Nephron progenitor cell (in vitro differentiated cells): ENCODE measurements around the gene SLC5A1.

ENCODE experiments used
- DNase-seq: peaks from one replicate; pipeline ENCODE4 v3.0.0; 2021
- H3K27ac Mint-ChIP-seq: 2 replicates; pipeline ENCODE4 v1.8.0; 2021; ENCODE audit warnings: mild to moderate bottlenecking, moderate library complexity, mixed read lengths
- H3K27me3 Mint-ChIP-seq: 2 replicates; pipeline ENCODE4 v1.8.0; 2021; ENCODE audit warnings: mild to moderate bottlenecking, low read depth, mixed read lengths; ENCODE audit not compliant: poor library complexity
- H3K36me3 Mint-ChIP-seq: 2 replicates; pipeline ENCODE4 v1.8.0; 2021; ENCODE audit warnings: low read depth, mixed read lengths
- H3K4me1 Mint-ChIP-seq: 2 replicates; pipeline ENCODE4 v1.8.0; 2021; ENCODE audit warnings: mixed read lengths
- H3K4me3 Mint-ChIP-seq: 2 replicates; pipeline ENCODE4 v1.8.0; 2021; ENCODE audit warnings: mild to moderate bottlenecking, moderate library complexity, mixed read lengths
- H3K9me3 Mint-ChIP-seq: 2 replicates; pipeline ENCODE4 v1.8.0; 2021; ENCODE audit warnings: mild to moderate bottlenecking, moderate library complexity, mixed read lengths
- TF ChIP-seq, protein P1 (sequence below): fragments of 200-600 bp; sonication (generic); IDR thresholded peaks from 2 replicates; pipeline ENCODE4 v1.5.0; 2021; ENCODE audit warnings: antibody characterized with exemption

The SLC5A1 gene

DNA sequence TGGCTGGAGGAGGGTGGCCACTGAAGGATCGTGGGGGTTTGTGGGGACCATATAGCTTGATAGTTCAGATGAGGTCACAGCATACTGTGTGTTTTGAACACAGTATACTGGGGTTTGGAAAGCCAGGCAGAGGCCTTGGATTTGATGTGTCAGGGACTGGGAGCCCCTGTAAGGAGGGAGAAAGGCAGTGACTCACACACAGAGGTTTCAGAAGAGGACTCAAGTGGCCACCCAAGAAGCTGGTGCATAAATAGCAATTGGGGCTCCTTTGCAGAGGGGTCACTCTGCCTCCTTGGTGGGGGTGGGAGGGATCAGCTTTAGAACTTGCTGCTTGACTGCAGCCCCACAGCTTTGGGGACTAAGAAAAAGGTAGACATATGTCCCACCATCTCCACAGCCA, 39.3 kb downstream of the SLC5A1 start:
- Mint-ChIP-seq H3K4me3 (no peak overlapping the region), H3K27me3 (peaks cover 14% of the 10 kb centered on the region), H3K27ac (no peak overlapping the region), H3K9me3 (no peaks in the 10 kb centered on the region), H3K36me3 (no peaks in the 10 kb centered on the region), H3K4me1 (no peaks in the 10 kb centered on the region)
- TF ChIP-seq, protein P1, sequence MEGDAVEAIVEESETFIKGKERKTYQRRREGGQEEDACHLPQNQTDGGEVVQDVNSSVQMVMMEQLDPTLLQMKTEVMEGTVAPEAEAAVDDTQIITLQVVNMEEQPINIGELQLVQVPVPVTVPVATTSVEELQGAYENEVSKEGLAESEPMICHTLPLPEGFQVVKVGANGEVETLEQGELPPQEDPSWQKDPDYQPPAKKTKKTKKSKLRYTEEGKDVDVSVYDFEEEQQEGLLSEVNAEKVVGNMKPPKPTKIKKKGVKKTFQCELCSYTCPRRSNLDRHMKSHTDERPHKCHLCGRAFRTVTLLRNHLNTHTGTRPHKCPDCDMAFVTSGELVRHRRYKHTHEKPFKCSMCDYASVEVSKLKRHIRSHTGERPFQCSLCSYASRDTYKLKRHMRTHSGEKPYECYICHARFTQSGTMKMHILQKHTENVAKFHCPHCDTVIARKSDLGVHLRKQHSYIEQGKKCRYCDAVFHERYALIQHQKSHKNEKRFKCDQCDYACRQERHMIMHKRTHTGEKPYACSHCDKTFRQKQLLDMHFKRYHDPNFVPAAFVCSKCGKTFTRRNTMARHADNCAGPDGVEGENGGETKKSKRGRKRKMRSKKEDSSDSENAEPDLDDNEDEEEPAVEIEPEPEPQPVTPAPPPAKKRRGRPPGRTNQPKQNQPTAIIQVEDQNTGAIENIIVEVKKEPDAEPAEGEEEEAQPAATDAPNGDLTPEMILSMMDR: no peak
- DNase-seq: no peak

DNA sequence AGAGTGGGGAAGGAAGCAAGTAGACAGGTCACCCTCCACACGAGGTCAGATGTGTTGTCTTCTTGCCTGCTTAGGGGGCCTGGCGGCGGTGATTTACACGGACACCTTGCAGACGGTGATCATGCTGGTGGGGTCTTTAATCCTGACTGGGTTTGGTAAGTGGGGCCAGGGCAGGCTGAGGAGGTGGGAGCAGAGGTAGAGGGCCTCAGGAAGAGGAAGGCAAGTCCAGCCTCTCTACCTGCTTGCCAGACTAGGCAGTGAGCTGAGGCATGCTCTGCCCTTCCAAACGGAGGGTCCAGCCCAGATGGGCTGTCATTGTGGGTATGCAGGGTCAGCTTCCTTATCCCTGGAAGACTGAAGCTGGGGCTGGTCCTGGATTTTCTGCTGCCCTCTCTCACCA, 39.9 kb downstream of the SLC5A1 start:
- H3K27ac Mint-ChIP-seq: no peak overlapping the region
- no peak overlapping the region for H3K4me3 Mint-ChIP-seq
- H3K36me3 Mint-ChIP-seq: no peaks in the 10 kb centered on the region
- no peaks in the 10 kb centered on the region for H3K9me3 Mint-ChIP-seq
- peaks cover 21% of the 10 kb centered on the region for H3K27me3 Mint-ChIP-seq
- DNase-seq: no peak
- TF ChIP-seq, protein P1: no peak
- no peaks in the 10 kb centered on the region for H3K4me1 Mint-ChIP-seq

DNA sequence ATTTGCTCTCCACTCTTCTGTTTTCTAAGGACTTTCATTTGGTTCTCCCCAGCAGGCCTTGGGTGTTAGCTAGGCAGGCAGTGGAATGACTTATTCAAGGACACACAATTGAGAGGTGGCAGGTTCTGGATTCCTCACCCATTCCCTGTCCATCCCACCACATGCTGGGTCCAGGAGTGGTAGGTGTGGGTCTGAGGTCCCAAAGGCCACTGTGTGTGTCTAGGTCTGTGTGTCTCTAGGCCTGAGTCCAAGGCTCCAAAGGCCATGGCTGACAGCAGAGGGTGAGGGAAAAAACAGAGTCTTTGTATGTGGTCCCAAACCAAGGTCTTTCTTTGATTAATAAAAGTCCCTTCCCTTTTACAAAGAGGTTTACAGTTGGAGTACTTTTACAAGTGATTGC, 40.8 kb downstream of the SLC5A1 start:
- Mint-ChIP-seq H3K27me3 (peaks cover 29% of the 10 kb centered on the region), H3K4me3 (no peak overlapping the region), H3K36me3 (no peaks in the 10 kb centered on the region), H3K27ac (no peak overlapping the region), H3K4me1 (no peaks in the 10 kb centered on the region), H3K9me3 (no peaks in the 10 kb centered on the region)
- TF ChIP-seq, protein P1: no peak
- DNase-seq: no peak

DNA sequence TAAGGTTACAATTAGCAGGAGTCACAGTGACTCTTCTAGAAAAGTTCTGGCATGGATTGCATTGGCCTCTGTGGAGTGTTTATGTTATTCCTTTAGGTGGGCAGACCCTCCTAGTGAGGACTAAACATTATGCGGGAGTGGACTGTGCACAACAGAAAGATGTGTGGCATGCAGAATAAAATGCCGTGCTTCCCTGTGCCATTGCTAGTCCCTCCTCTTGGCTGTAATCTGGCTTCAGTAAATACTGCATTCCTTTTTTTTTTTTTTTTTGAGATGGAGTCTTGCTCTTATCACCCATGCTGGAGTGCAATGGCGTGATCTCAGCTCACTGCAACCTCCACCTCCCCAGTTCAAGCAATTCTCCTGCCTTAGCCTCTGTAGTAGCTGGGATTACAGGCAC, 45.0 kb downstream of the SLC5A1 start:
- no peaks in the 10 kb centered on the region for H3K36me3 Mint-ChIP-seq
- no peaks in the 10 kb centered on the region for H3K4me1 Mint-ChIP-seq
- TF ChIP-seq, protein P1: no peak
- H3K27ac Mint-ChIP-seq: no peak overlapping the region
- no peak for DNase-seq
- H3K27me3 Mint-ChIP-seq: peaks cover 52% of the 10 kb centered on the region
- no peaks in the 10 kb centered on the region for H3K9me3 Mint-ChIP-seq
- H3K4me3 Mint-ChIP-seq: no peak overlapping the region

DNA sequence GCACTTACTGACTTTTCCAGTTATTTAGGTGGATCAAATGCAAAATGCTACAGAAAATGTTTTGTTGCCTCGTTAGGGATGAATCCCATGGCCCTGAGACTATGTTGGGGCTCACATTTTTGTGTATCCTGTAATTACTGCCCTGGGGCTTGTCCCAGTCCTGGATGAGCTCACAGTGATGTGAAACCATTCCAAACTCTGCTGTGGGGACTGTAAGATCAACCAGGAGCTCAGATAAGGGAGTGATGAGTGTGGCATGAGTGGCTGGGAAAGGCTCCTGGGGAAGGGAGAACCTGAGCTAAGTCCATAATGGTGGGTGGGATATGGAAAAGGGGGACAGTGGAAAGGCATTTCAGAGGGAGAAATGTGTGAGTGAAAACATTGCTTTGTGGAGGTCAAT, 54.0 kb downstream of the SLC5A1 start:
- Mint-ChIP-seq H3K27me3 (peaks cover 42% of the 10 kb centered on the region), H3K4me3 (no peak overlapping the region), H3K36me3 (no peaks in the 10 kb centered on the region), H3K4me1 (no peaks in the 10 kb centered on the region), H3K9me3 (no peaks in the 10 kb centered on the region), H3K27ac (no peak overlapping the region)
- no peak for DNase-seq
- TF ChIP-seq, protein P1: no peak

DNA sequence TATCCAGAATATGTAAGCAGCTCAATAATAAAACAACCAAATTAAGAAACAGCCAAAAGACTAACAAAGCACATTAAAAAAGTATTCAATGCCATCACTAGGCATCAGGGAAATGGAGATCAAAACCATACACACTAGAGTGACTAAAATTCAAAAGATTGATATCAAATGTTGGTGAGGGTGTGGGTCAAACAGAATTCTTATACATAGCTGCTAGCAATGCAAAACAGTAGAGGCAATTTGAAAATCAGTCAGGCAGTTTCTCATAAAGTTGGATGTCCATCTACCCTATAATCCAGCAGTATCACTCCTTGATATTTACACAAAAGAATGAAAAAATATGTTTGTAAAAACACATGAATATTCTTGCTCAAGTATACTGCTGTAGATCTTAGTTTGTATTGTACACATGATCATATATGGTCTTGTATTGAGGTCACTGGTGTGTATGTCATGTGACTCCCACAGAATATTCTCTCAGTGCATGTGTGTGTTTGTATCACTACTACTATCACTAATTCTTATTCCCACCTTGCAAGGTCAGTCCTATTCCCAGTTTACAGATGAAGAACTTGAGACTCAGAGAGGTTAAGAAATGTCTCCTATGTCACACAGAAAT, 54.9 kb downstream of the SLC5A1 start:
- H3K27me3 Mint-ChIP-seq: peaks cover 50% of the 10 kb centered on the region
- no peaks in the 10 kb centered on the region for H3K9me3 Mint-ChIP-seq
- no peak overlapping the region for H3K4me3 Mint-ChIP-seq
- no peaks in the 10 kb centered on the region for H3K36me3 Mint-ChIP-seq
- TF ChIP-seq, protein P1: no peak
- no peaks in the 10 kb centered on the region for H3K4me1 Mint-ChIP-seq
- no peak overlapping the region for H3K27ac Mint-ChIP-seq
- DNase-seq: no peak
